Activated CD8-positive, alpha-beta memory T cell treated with anti-CD3 and anti-CD28 coated beads for 24 hours (primary cell): Measurements from ENCODE around the gene RPS6KC1.
"Not testable (repeated sequence)": the region's sequence is repeated elsewhere in the genome, so short reads cannot be mapped to it uniquely, and the experiment has no call there.

Source experiments
- DNase-seq: peaks from one replicate; pipeline ENCODE4 v3.0.0-alpha.2; 2020

RPS6KC1 gene

DNA sequence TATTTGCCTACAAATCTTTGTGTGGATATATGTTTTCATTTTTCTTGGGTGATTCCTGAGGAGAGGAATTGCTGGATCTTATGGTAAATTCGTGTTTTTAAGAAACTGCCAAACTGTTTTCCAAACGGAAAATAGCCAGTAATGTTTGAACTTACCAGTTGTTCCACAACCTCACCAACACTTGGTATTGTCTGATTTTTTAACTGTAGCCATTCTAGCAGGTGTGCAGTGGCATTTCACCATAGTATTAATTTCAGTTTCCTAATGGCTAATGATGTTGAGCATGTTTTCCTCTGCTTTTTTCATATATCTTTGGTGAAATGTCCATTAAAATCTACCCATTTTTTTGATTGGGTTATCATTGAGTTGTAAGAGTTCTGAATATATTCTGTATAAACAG lies 56.6 kb downstream of the RPS6KC1 start:
- DNase-seq = no peak

DNA sequence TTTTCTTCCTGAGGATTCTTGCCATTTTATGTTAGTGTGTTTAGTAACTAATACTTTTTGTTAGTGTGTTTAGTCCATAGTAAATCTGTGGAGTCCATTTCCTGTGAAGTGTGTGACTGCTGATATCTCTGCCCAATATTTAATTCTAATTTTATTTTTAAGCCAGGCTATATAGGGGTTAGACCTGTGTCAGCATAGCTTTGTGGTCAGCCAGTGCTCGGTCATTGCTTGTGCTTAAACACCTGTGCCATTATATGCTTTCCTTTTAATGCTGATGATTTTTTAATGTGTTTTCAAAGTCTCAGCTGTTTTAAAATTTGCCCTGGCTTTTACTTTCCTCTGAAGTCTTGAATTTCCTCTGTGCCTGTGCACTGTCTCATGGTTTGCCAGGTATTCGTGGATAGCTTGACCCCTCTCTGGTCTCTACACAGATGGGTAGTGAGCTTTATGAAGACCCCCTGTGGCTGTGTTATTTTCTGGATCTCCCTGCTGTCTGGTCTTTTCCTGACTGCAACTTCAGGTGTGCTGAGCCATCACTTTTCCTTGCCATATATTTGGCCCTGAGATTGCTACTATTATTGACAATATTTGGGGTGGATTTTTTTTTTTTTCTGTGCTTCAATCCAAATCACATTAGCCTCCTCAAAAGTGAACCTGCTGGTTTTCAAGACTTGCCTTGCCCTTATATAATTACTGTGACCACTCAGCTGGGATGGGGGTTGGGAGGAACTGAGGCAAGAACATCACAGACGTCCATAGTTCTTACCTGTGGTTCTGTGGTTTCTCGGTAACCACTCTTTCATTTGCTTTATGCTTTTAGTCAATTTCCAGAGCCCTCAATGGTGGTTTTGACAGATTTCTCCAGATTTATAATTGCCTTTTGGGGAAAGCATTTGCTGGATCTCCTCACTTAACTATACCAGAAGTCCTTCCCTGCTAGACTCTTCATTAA lies 59.6 kb downstream of the RPS6KC1 start:
- DNase-seq = no peak

DNA sequence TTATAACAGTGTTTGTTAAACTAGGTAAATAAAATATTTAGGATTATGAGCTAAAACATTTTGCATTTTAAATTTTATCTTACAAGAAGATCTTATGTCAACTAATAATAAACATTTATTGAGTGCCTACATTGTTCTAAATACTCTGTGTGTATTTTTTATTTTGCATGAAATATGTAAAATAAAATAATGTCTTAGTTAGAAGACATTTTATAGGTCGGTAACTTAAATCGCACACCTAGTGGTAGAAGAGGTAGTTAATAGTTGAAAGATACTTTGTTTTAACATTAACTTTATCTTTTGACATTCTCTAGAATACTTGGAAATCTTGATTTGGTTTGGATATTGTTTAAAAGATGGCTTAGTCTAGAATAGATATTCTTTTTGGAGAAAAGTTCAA lies 60.5 kb downstream of the RPS6KC1 start:
- DNase-seq = no peak

DNA sequence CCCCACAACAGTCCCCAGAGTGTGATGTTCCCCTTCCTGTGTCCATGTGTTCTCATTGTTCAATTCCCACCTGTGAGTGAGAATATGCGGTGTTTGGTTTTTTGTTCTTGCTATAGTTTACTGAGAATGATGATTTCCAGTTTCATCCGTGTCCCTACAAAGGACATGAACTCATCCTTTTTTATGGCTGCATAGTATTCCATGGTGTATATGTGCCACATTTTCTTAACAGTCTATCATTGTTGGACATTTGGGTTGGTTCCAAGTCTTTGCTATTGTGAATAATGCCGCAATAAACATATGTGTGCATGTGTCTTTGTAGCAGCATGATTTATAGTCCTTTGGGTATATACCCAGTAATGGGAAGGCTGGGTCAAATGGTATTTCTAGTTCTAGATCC lies 61.7 kb downstream of the RPS6KC1 start:
- not testable (repeated sequence) for DNase-seq

DNA sequence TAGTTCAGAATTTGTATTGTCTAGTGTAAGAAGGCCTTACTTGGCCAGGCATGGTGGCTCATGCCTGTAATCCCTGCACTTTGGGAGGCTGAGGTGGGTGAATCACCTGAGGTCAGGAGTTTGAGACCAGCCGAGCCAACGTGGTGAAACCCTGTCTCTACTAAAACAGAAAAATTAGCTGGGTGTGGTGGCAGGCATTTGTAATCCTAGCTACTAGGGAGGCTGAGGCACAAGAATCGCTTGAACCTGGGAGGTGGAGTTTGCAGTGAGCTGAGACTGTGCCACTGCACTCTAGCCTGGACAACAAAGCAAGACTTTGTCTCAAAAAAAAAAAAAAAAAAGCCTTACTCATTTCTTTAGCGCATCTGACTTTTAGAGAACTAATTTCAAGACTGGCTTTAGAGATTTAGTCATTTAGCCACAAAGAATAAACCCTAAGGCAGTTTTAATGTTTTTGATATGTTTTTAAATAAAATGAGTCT lies 66.7 kb downstream of the RPS6KC1 start:
- DNase-seq = not testable (repeated sequence)

DNA sequence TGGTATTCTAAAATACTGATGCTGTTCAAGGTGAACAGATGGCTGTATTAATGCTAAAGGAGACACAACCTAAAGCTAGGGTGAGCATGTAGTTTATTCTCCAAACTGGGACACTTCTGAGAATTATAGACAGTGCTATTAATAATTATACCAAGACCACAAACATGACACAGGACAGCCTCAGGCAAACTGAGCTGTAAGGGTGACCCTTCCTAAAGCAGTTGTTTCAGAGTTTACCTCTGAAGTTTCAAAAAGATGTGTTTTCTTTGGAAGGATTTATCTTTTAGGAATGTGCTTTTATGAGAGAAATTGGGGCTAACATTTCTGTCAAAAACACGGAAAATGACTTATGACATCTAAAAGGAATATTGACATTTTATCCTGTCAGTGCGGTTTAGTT lies 68.8 kb downstream of the RPS6KC1 start:
- no peak for DNase-seq

DNA sequence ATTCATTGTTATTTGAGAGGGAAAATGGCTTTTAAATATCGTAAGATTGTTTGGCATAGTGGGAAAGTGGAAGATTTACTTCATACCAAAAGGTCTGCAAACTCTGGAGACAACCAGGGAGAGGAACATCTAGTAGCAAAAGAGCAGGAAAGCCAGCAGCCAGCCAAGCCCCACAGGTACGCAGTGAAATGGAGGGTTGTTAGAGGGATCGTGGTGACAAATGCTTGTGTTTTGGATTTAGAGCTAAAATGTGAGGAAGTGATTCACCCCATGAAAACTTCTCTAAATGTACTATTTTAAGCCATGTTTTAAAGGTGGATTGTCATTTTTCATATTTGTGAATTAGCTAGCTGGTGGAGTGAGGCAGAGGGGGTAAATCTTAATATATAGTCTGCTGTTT lies 69.3 kb downstream of the RPS6KC1 start:
- DNase-seq = no peak

DNA sequence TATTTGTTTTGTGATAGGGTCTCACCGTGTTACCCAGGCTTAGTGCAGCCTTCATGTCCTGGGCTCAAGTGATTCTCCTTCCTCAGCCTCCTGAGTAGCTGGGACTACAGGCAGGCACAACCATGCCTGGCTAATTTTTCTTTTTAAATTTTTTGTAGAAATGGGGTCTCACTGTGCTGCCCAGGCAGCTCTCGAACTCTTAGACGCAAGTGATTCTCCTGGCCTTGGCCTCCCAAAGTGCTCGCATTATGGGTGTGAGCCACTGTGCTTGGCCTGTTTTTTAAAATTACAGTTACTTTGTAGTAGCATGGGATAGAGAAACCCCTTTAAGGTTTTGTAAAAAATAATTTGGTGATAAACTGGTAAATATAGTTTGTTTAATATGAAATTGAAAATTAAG lies 69.9 kb downstream of the RPS6KC1 start:
- DNase-seq = no peak

DNA sequence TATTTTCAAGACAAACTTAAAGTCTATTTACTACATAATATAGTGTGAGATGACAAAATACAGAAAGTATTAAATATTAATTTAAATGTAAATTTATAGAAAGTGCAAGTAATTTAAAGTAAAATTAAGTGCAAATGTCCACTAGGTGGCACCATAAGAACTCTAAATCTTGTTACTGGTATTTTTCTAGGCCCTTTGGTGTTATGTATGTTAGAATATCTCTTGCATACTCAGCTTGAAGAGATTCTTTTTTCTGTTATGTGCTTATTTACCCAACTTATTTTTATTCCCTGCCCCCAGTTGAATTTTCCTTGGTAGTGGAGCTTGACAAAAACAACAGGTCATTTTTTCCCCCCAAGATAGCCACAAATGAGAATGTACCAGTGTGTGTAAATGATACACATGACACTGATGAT lies 71.5 kb downstream of the RPS6KC1 start:
- DNase-seq = no peak

DNA sequence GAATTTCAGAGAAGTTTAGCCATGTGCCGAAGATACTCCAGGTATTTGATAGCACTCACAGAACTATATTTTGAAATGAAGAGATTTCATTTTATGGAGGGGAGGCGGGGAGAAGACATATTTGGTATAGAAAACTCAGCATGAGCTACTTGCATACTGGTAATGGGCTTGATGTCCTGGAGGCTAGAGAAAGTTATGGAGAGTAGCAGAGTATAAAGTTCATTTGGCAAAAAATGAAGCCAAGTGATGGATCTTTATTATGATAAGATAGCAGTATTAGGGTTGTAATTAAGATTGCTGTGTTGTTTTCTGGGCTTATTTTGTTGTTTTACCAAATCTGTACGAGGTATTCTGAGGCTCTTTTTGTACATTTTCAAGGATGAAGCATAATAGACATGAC lies 72.0 kb downstream of the RPS6KC1 start:
- no peak for DNase-seq

DNA sequence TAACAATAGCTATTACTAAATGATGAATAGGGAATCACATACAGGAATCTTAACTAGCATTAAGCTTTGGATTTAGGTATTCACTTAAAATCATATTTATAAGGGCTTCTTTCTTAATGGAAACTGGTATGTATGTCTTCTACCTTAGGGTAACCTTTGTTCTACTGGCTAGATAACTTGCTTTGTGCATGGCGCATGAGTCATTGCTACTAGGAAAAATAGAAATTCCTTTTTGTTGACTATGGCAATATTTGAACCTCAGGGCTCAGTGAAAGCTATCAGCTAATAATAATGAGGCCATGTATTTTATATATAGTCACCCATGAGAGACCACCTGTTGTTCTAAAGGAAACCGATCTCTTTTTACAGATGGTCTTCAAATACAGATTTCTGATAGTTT lies 72.5 kb downstream of the RPS6KC1 start:
- no peak for DNase-seq

DNA sequence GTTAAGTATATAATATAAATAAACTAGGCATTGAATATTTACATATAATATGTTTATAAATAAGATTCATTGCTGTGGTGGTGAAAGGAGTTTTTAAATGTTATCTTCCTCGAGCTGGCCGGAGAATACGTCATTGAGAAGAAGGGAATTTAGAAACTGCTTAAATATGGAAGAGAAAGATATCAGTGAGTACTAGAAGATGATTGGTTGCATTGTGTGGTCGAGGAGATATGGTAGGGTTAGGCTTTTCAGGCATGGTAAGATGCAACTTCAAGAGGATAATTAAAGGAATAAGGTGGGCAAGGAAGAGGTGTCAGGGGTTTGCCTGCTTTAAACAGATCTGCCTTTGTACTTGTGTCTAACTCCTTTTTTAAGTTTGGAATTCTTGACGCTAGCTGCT lies 73.5 kb downstream of the RPS6KC1 start:
- no peak for DNase-seq

DNA sequence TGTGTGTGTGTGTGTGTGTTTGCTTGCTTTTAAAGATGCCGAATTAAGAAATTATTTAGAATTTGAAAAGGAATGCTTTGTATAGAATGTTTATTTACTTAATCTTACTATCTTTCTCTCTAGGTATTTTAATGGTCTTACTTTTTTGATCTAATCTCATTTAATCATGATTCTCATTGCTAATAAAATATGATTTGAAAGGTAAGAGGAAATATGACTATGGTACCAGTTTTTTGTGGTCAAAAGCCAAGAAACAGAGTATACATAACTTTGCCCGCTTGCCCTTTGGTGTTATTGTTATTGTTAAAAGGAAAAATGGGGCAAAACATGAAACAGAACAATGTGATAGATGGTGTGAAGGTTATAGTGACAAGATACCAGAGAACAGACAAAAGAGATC lies 74.6 kb downstream of the RPS6KC1 start:
- no peak for DNase-seq

DNA sequence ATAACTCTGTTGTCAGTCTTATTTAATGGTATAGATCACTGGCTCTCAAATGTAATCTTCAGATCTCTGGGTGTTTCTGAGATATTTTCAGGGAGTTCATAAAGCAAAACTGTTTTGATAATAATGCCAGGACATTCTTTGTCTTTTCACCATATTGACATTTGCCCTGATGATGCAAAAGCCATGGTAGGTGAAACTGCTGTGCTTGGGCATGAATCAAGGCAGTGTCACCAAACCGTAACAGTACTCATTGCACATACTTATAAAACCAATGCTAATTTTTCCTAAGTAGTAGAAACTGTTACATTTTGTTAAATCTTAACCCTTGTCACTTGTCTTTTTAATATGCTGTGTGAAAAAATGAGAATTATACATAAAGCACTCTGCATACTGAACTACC lies 76.0 kb downstream of the RPS6KC1 start:
- DNase-seq = no peak

DNA sequence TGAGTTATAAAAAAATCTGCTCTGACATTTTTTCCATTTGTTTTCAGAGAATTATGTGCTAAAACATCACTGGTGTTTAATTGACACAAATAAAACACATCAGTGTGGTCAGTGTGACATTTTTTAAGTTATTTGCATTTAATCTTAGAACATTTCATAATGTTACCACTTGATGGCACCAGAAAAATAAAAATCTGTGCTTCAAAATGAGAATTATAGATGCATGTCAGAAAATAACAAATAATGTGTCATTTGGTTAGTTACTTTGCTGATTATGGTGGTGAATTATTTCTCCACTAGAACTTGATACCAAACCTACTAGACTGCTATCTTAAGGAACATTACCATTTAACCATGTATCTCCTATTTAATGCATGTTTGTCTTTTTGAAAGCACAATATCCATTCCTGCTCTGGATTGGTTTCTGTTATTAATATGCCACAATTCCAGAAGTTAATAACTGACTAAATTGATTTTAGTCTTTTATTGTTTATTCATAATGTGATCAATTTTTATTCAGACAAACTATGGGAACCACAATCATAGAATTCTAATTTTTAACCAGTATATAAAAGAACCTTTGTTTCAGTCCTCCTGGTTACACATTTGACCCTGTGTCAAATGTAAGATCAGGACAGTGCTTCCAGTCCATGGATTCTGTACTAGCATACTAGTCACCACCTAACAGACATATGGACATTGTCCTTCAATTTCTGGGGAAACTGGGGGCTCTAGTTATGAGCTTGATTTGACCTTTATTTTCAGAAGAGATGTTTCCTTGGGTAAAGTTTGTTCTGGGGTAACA lies 81.0 kb downstream of the RPS6KC1 start:
- no peak for DNase-seq

DNA sequence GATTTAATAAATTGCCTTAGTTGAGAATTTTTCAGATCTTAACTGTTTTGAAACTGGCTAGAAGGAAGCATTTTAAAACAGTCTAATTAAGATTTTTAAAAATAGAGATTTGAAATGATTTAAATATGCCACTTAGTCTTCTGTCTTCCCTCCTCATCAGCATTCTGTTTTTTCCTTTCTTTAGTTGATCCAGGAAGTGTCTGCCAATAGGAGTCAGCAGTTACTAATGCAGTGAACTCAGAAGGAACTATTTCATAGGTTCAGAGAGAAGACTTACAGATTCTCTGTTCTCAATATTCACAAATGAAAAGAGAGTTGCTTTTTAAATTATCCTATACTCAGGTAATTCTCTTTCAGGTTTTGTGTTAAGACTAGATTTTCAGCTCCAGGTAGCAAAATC lies 84.5 kb downstream of the RPS6KC1 start:
- DNase-seq = no peak

DNA sequence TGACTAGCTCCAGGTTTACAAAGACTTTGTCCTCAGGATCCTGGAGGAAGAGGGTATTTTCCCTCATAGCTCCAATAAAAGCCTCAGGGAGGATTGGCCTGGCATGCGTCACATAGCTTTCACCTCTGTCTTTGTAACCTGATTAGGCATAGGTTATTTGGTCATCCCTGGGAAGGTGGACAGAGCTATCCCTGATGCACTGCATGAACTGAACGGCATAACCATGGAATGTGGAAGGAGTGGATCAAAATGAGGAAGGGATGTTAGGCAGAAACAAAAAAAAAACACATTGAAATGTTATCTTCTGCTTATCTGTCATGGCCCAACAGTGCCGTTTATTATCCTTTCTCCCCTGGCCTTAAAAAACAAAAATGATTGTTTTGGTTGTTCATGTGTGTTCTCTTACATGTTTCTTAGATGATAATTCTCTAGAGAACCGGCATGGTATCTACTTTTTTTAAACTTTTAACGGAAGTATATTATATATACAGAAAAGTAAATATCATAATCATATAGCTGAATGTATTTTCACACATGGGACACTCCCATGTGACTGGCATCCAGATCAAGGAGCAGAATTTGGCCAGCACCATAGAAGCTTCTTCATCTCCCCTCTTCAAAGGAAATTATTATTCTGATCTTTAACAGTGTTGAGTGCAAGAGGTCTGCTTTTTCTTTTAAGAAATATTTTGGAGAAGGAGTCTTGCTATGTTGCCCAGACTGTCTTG lies 85.3 kb downstream of the RPS6KC1 start:
- no peak for DNase-seq

DNA sequence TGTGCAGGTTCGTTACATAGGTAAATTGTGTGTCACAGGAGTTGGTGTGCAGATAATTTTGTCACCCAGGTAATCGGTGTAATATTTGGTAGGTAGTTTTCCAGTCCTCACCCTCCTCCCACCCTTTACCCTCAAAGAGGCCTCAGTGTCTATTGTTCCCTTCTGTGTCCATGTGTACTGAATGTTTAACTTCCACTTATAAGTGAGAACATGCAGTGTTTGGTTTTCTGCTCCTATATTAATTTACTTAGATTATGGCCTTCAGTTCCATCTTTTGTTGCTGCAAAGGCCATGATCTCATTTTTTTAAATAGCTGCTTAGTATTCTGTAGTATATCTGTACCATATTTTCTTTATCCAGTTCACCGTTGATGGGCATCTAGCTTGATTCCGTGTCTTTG lies 87.3 kb downstream of the RPS6KC1 start:
- no peak for DNase-seq

DNA sequence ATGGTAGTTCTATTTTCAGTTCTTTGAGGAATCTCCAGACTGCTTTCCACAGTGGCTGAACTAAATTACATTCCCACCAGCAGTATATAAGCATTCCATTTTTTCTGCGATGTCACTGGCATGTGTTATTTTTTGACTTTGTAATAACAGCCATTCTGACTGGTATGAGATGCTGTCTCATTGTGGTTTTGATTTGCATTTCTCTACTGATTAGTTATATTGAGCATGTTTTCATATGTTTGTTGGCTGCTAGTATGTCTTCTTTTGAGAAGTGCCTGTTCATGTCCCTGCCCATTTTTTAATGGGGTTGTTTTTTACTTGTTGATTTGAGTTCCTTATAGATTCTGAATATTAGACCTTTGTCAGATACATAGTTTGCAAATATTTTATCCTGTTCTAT lies 87.9 kb downstream of the RPS6KC1 start:
- DNase-seq = no peak

DNA sequence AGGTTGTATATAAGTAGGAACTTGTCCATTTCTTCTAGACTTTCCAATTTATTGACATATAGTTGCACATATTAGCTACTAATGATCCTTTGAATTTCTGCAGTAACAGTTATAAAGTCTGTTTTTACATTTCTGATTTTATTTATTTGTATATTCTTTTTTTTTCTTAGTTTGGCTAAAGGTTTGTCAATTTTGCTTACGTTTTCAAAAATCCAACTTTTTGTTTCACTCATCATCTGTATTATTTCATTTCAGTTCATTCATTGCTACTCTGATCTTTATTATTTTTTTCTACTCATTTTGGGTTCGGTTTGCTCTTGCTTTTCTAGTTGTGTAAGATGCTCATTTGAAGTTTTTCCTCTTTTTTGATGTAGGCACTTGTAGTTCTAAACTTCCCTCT lies 97.9 kb downstream of the RPS6KC1 start:
- DNase-seq = no peak

DNA sequence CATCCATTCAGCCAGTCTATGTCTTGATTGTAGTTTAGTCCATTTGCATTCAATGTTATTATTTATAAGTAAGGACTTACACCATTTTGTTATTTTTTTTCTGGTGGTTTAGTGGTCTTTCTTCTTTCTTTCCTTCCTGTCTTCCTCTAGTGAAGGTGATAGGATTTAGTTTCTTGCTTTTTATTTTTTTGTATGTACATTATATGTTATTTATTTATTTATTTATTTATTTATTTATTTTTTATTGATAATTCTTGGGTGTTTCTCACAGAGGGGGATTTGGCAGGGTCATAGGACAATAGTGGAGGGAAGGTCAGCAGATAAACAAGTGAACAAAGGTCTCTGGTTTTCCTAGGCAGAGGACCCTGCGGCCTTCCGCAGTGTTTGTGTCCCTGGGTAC lies 99.0 kb downstream of the RPS6KC1 start:
- DNase-seq = not testable (repeated sequence)

DNA sequence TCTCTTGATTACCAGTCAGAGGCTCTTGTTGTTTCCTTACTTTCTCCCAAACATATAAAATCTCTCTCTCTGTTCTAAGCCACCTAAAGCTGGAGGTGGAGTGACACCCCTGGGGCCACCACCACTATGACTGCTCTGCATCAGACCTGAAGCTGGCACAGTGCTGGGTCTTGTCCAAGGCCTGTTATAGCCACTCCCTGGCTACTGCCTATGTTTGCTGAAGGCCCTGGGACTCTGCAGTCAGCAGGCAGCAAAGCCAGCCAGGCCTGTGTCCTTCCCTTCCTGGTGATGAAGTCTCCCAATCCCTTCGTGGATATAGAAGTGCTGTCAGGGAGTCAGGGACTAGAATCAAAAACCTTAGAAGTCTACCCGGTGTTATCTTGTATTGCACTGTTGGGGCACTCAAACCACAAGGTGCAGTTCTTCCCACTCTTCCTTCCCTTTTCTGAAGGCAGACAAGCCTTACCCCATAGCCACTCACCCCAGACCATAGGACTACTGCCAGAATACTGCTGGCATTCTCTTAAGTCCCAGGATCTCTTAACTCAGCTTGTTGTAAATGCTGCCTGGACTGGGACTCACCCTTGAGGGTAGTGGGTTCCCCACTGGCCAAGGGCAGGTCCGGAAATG lies 103.1 kb downstream of the RPS6KC1 start:
- no peak for DNase-seq

DNA sequence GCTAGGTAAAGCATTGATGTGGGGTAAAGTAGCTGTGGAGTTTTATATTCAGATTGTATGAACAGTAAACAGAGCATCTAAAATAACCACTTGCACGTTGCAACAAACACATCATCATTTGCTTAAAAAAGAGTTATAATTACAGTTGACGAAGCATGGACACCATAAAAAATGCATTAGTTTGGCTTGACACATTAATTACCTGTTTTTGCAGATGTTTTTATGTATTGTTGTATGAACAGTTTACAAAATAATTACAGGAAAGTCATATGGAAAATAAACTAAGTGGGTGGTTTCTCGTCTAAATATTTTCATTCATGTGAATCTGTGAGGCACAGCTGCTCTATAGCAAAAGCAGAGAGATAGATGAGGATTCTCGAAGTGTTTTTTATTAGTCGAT lies 108.3 kb downstream of the RPS6KC1 start:
- no peak for DNase-seq
